OCI-LY7 (cell line): ENCODE data around the gene PTGR1. TPM values are rescaled to one million over a fixed set of nuclear protein-coding genes. Genes with fewer than 3 reads are reported as not detected.

ENCODE experiments used
- BruUV-seq: library from RNA; stranded (reverse); fragments of 400-500 nt; replicated peaks from 2 replicates; lab custom pipeline; 2021; lab: Mats Ljungman, UMichigan
- CTCF ChIA-PET: fragments of 300-600 bp; sonication (Branson Sonifier 250); formaldehyde crosslinking; loops from one replicate; lab custom pipeline; 2022; ENCODE audit warnings: antibody characterized with exemption; ENCODE audit not compliant: unreplicated experiment; lab: Charles Lee
- POLR2A ChIA-PET: fragments of 300-600 bp; sonication (Branson Sonifier 250); formaldehyde crosslinking; loops from one replicate; lab custom pipeline; 2022; ENCODE audit warnings: antibody characterized with exemption; lab: Charles Lee
- DNase-seq: peaks from one replicate; pipeline ENCODE4 v3.0.0-alpha.2; 2015; ENCODE audit warnings: low spot score
- H2AFZ ChIP-seq: fragments of 200-600 bp; sonication (generic), shearing (Covaris generic); 2 replicates; pipeline ENCODE4 v1.6.1; 2014; ENCODE audit warnings: mild to moderate bottlenecking, antibody characterized with exemption, low read length, moderate library complexity
- H3K27ac ChIP-seq: fragments of 200-600 bp; sonication (generic); 2 replicates; pipeline ENCODE4 v1.5.1; 2014; ENCODE audit warnings: mixed run types, low read depth, mild to moderate bottlenecking, moderate library complexity, low read length, inconsistent platforms; ENCODE audit not compliant: poor library complexity, severe bottlenecking
- H3K36me3 ChIP-seq: fragments of 200-600 bp; sonication (generic); 2 replicates; pipeline ENCODE4 v1.6.1; 2014; ENCODE audit warnings: mild to moderate bottlenecking, antibody characterized with exemption, low read length, moderate library complexity, mixed read lengths; ENCODE audit not compliant: insufficient read depth
- H3K4me1 ChIP-seq: fragments of 200-600 bp; sonication (generic); 2 replicates; pipeline ENCODE4 v1.5.1; 2014; ENCODE audit warnings: mild to moderate bottlenecking, low read length; ENCODE audit not compliant: insufficient read depth, poor library complexity, severe bottlenecking
- H3K4me2 ChIP-seq: fragments of 200-600 bp; sonication (generic); 2 replicates; pipeline ENCODE4 v1.6.1; 2014; ENCODE audit warnings: mild to moderate bottlenecking, low read length
- H3K4me3 ChIP-seq: fragments of 200-600 bp; sonication (generic); 2 replicates; pipeline ENCODE4 v1.5.1; 2014; ENCODE audit warnings: mild to moderate bottlenecking, low read depth, low read length; ENCODE audit not compliant: poor library complexity, severe bottlenecking
- H3K79me2 ChIP-seq: fragments of 200-600 bp; sonication (generic); 2 replicates; pipeline ENCODE4 v1.6.1; 2016; ENCODE audit warnings: low read depth, mild to moderate bottlenecking, low read length, moderate library complexity, mixed read lengths; ENCODE audit not compliant: insufficient read depth
- H3K9me2 ChIP-seq: fragments of 200-600 bp; sonication (generic); 2 replicates; pipeline ENCODE4 v1.6.1; 2016; ENCODE audit warnings: mild to moderate bottlenecking, low read length, mixed read lengths; ENCODE audit not compliant: insufficient read depth
- H3K9me3 ChIP-seq: fragments of 200-600 bp; sonication (generic); 2 replicates; pipeline ENCODE4 v1.6.1; 2014; ENCODE audit warnings: mild to moderate bottlenecking, mixed run types, low read length, mixed read lengths
- H4K20me1 ChIP-seq: fragments of 200-600 bp; sonication (generic); 2 replicates; pipeline ENCODE4 v1.6.1; 2014; ENCODE audit warnings: mild to moderate bottlenecking, antibody characterized with exemption, low read length, moderate library complexity, mixed read lengths; ENCODE audit not compliant: insufficient read depth
- EZH2phosphoT487 ChIP-seq: fragments of 200-600 bp; sonication (generic); IDR thresholded peaks from 2 replicates; pipeline ENCODE4 v1.6.1; 2018; ENCODE audit warnings: low read depth, borderline replicate concordance, mild to moderate bottlenecking, mixed run types, antibody characterized with exemption, low read length, moderate library complexity, mixed read lengths
- intact Hi-C: fragments of 100-400 bp; cut with micrococcal nuclease; formaldehyde crosslinking; loops from one replicate; pipeline ENCODE4 v1.10.0; 2022; ENCODE audit not compliant: unreplicated experiment
- total RNA-seq, 2 experiments: library from RNA; depleted of rRNA in 1 of 2; stranded (reverse); fragments of >200 nt in 1 of 2; shearing (Covaris generic) in 1 of 2; gene quantifications; 2 replicates each; pipeline ENCODE4 v1.2.3, GENCODE V29; 2014 to 2022
- TF ChIP-seq, protein P1 (sequence below): fragments of 200-600 bp; sonication (generic); conservative IDR thresholded peaks from 2 replicates; pipeline ENCODE4 v1.5.1; 2014; ENCODE audit warnings: mild to moderate bottlenecking, antibody characterized with exemption, low read length, moderate library complexity, mixed read lengths

Gene PTGR1
- total RNA-seq, 2 experiments from 2014 or later: not detected

GRCh38 chr9:111648066-111648465, 48.6 kb upstream of the PTGR1 start:
- Histone ChIP-seq H3K27ac (no peak overlapping the region), H3K4me1 (no peaks in the 10 kb centered on the region), H3K4me3 (no peak overlapping the region), H2AFZ (no peak overlapping the region), H3K9me3 (no peaks in the 10 kb centered on the region), H3K79me2 (peaks cover 6% of the 10 kb centered on the region; the same call in 1 of the 2 replicates), H3K9me2 (no peaks in the 10 kb centered on the region), H3K36me3 (peaks cover 83% of the 10 kb centered on the region), H4K20me1 (peaks cover 4% of the 10 kb centered on the region; the same call in 1 of the 2 replicates), H3K4me2 (no peak overlapping the region)
- intact Hi-C loops: no loop called here
- TF ChIP-seq EZH2phosphoT487: no peak
- TF ChIP-seq, protein P1, sequence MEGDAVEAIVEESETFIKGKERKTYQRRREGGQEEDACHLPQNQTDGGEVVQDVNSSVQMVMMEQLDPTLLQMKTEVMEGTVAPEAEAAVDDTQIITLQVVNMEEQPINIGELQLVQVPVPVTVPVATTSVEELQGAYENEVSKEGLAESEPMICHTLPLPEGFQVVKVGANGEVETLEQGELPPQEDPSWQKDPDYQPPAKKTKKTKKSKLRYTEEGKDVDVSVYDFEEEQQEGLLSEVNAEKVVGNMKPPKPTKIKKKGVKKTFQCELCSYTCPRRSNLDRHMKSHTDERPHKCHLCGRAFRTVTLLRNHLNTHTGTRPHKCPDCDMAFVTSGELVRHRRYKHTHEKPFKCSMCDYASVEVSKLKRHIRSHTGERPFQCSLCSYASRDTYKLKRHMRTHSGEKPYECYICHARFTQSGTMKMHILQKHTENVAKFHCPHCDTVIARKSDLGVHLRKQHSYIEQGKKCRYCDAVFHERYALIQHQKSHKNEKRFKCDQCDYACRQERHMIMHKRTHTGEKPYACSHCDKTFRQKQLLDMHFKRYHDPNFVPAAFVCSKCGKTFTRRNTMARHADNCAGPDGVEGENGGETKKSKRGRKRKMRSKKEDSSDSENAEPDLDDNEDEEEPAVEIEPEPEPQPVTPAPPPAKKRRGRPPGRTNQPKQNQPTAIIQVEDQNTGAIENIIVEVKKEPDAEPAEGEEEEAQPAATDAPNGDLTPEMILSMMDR: no peak
- no peak for DNase-seq
- CTCF ChIA-PET: no interaction called here
- POLR2A ChIA-PET: interaction anchor here (0.8 kb wide), 1 partner anchor 17 kb away, joined by 3 read pairs; the partner anchor contains the start of gene DNAJC25
- no TSS peak for BruUV-seq

DNA sequence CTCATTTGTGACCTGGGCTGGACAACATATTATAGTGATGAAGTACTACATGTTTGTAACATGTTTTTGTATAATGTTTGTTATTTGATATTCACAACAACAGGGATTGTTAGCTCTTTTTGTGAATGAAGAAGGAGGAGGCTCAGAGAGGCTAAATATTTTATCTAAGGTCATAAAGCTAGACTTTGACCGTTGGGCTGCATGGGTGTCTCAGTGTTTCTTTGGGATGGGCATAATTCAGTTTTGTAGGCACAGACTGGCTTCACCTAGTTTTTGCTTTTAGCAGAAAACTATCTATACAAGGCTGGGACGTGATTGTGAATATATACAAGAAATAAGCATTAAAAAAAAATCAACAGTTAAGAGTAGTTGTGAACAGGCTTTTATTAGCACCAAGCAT, 47.0 kb upstream of the PTGR1 start:
- intact Hi-C loops: no loop called here
- H3K36me3 ChIP-seq: peaks cover 78% of the 10 kb centered on the region
- H3K79me2 ChIP-seq: peaks cover 6% of the 10 kb centered on the region; the same call in 1 of the 2 replicates
- H3K27ac ChIP-seq: no peak overlapping the region
- no peak overlapping the region for H3K4me2 ChIP-seq
- BruUV-seq: no TSS peak
- TF ChIP-seq, protein P1: no peak
- TF ChIP-seq EZH2phosphoT487: no peak
- no peak for DNase-seq
- POLR2A ChIA-PET: interaction anchor here (1.0 kb wide), 1 partner anchor 15 kb away, joined by 3 read pairs; no protein-coding TSS in a partner anchor
- peaks cover 4% of the 10 kb centered on the region; the same call in 1 of the 2 replicates for H4K20me1 ChIP-seq
- CTCF ChIA-PET: no interaction called here
- no peak overlapping the region for H3K4me3 ChIP-seq
- no peaks in the 10 kb centered on the region for H3K9me2 ChIP-seq
- H2AFZ ChIP-seq: no peak overlapping the region
- H3K9me3 ChIP-seq: no peaks in the 10 kb centered on the region
- H3K4me1 ChIP-seq: no peaks in the 10 kb centered on the region

DNA sequence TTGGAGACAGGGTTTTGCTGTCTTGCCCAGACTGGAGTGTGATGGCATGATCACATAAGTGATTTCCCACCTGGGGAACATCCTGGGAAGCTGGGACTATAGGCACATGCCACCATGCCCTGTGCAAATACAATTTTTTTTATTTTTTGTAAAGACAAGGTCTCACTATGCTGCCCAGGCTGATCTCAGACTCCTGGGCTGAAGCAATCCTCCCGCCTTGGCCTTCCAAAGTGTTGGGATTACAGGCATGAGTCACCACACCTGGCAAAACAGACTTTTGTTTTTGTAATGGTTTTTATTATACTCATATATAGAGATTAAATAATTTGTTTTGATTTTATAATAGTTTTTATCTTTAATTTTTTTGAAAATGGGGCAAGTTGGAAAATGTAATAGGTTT, 46.4 kb upstream of the PTGR1 start:
- Histone ChIP-seq H2AFZ (no peak overlapping the region), H3K9me2 (no peaks in the 10 kb centered on the region), H3K79me2 (peaks cover 6% of the 10 kb centered on the region; the same call in 1 of the 2 replicates), H3K4me3 (no peak overlapping the region), H3K9me3 (no peaks in the 10 kb centered on the region), H3K27ac (no peak overlapping the region), H3K4me2 (no peak overlapping the region), H3K36me3 (peaks cover 74% of the 10 kb centered on the region), H4K20me1 (peaks cover 4% of the 10 kb centered on the region; the same call in 1 of the 2 replicates), H3K4me1 (no peaks in the 10 kb centered on the region)
- CTCF ChIA-PET: no interaction called here
- no peak for TF ChIP-seq EZH2phosphoT487
- TF ChIP-seq, protein P1: no peak
- no TSS peak for BruUV-seq
- DNase-seq: no peak
- intact Hi-C loops: no loop called here
- POLR2A ChIA-PET: interaction anchor here (0.7 kb wide), 1 partner anchor 407 kb away, joined by 3 read pairs; no protein-coding TSS in a partner anchor
